Smooth muscle cell (in vitro differentiated cells): ENCODE data around the gene ARHGAP10. TPM values are rescaled to one million over a fixed set of nuclear protein-coding genes. Genes with fewer than 3 reads are reported as not detected.

Experiments
- DNase-seq: peaks from one replicate; lab custom pipeline; 2025; ENCODE audit not compliant: unreplicated experiment; lab: John Stamatoyannopoulos, UW
- H2AFZ ChIP-seq: fragments of 200-600 bp; sonication (generic); 2 replicates; pipeline ENCODE4 v1.6.0; 2016; ENCODE audit warnings: antibody characterized with exemption, low read depth, mild to moderate bottlenecking
- H3F3A ChIP-seq: fragments of 200-600 bp; sonication (generic); 2 replicates; pipeline ENCODE4 v1.6.0; 2017; ENCODE audit warnings: antibody characterized with exemption, low read depth
- H3K27ac ChIP-seq: fragments of 200-600 bp; sonication (generic); 2 replicates; pipeline ENCODE4 v1.5.1; 2016; ENCODE audit warnings: low read depth, mild to moderate bottlenecking
- H3K27me3 ChIP-seq: fragments of 200-600 bp; sonication (generic); 2 replicates; pipeline ENCODE4 v1.6.1; 2016; ENCODE audit warnings: low read depth, mild to moderate bottlenecking
- H3K36me3 ChIP-seq: fragments of 200-600 bp; sonication (generic); 2 replicates; pipeline ENCODE4 v1.5.1; 2016; ENCODE audit warnings: low read depth
- H3K4me1 ChIP-seq: fragments of 200-600 bp; sonication (generic); 2 replicates; pipeline ENCODE4 v1.5.1; 2016; ENCODE audit warnings: low read depth
- H3K4me2 ChIP-seq: fragments of 200-600 bp; sonication (generic); 2 replicates; pipeline ENCODE4 v1.6.0; 2016; ENCODE audit warnings: mild to moderate bottlenecking
- H3K4me3 ChIP-seq: fragments of 200-600 bp; sonication (generic); 2 replicates; pipeline ENCODE4 v1.5.1; 2016; ENCODE audit warnings: mild to moderate bottlenecking
- H3K79me2 ChIP-seq: fragments of 200-600 bp; sonication (generic); 2 replicates; pipeline ENCODE4 v1.6.0; 2016; ENCODE audit warnings: low read depth, mild to moderate bottlenecking
- H3K9ac ChIP-seq: fragments of 200-600 bp; sonication (generic); 2 replicates; pipeline ENCODE4 v1.6.0; 2016; ENCODE audit warnings: low read depth
- H3K9me3 ChIP-seq: fragments of 200-600 bp; sonication (generic); replicated peaks from 2 replicates; pipeline ENCODE4 v1.5.1; 2016; ENCODE audit warnings: low read depth
- H4K20me1 ChIP-seq: fragments of 200-600 bp; sonication (generic); 2 replicates; pipeline ENCODE4 v1.6.0; 2016; ENCODE audit warnings: low read depth
- WGBS: methylation state at CpG from one replicate; pipeline ENCODE4 v1.1.7; 2016; ENCODE audit warnings: low lambda C conversion rate; 5-methylcytosine and 5-hydroxymethylcytosine counted together
- polyA plus RNA-seq: library from polyadenylated mRNA; unstranded; fragments of >200 nt; fragmentation: Nextera tagmentation; extraction: Ambion mirVana; gene quantifications from 2 replicates; pipeline ENCODE4 v1.2.1, GENCODE V29; 2016
- total RNA-seq: library from RNA; depleted of rRNA; stranded (reverse); fragments of >200 nt; gene quantifications from 2 replicates; pipeline ENCODE4 v1.2.3, GENCODE V29; 2014
- TF ChIP-seq, protein P1 (sequence below): fragments of 200-600 bp; sonication (generic); IDR thresholded peaks from 2 replicates; pipeline ENCODE4 v1.5.1; 2017; ENCODE audit warnings: borderline replicate concordance, mild to moderate bottlenecking, antibody characterized with exemption; ENCODE audit not compliant: insufficient read depth, poor library complexity, severe bottlenecking

ARHGAP10 gene
- total and polyA plus RNA-seq, 2 experiments from 2014 or later: 6.2 to 11.6 TPM

GRCh38 chr4:147735413-147736301 is 3.8 kb downstream of the ARHGAP10 start:
- Histone ChIP-seq H4K20me1 (peaks cover 10% of the 10 kb centered on the region), H3F3A (no peaks in the 10 kb centered on the region), H3K9me3 (no peaks in the 10 kb centered on the region), H3K4me2 (peak overlapping the region; percentile 70), H3K27me3 (no peaks in the 10 kb centered on the region), H3K36me3 (no peaks in the 10 kb centered on the region), H3K9ac (peak overlapping the region; percentile 54), H3K79me2 (peaks cover 68% of the 10 kb centered on the region), H3K4me1 (peaks cover 30% of the 10 kb centered on the region), H3K27ac (peak overlapping the region; percentile 85), H2AFZ (no peak overlapping the region), H3K4me3 (peak overlapping the region; percentile 15)
- DNase-seq: no peak
- TF ChIP-seq, protein P1, sequence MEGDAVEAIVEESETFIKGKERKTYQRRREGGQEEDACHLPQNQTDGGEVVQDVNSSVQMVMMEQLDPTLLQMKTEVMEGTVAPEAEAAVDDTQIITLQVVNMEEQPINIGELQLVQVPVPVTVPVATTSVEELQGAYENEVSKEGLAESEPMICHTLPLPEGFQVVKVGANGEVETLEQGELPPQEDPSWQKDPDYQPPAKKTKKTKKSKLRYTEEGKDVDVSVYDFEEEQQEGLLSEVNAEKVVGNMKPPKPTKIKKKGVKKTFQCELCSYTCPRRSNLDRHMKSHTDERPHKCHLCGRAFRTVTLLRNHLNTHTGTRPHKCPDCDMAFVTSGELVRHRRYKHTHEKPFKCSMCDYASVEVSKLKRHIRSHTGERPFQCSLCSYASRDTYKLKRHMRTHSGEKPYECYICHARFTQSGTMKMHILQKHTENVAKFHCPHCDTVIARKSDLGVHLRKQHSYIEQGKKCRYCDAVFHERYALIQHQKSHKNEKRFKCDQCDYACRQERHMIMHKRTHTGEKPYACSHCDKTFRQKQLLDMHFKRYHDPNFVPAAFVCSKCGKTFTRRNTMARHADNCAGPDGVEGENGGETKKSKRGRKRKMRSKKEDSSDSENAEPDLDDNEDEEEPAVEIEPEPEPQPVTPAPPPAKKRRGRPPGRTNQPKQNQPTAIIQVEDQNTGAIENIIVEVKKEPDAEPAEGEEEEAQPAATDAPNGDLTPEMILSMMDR: no peak
- WGBS: 49% methylated on average over 6 of the region's 6 CpGs

GRCh38 chr4:147736458-147736857 is 4.6 kb downstream of the ARHGAP10 start:
- Histone ChIP-seq H3K9me3 (no peaks in the 10 kb centered on the region), H3K36me3 (no peaks in the 10 kb centered on the region), H3K27me3 (no peaks in the 10 kb centered on the region), H3K4me2 (peak overlapping the region; percentile 70), H3K4me1 (peaks cover 38% of the 10 kb centered on the region), H2AFZ (no peak overlapping the region), H3K9ac (no peak overlapping the region), H3K4me3 (no peak overlapping the region), H3F3A (peaks cover 3% of the 10 kb centered on the region), H3K27ac (peak overlapping the region; percentile 85), H3K79me2 (peaks cover 68% of the 10 kb centered on the region), H4K20me1 (peaks cover 10% of the 10 kb centered on the region)
- WGBS: 49% methylated on average over 3 of the region's 3 CpGs
- TF ChIP-seq, protein P1: no peak
- no peak for DNase-seq

GRCh38 chr4:147737623-147738022 is 5.7 kb downstream of the ARHGAP10 start:
- Histone ChIP-seq H3K27me3 (no peaks in the 10 kb centered on the region), H3K4me2 (no peak overlapping the region), H4K20me1 (peaks cover 10% of the 10 kb centered on the region), H3F3A (peaks cover 6% of the 10 kb centered on the region), H3K36me3 (no peaks in the 10 kb centered on the region), H3K9me3 (no peaks in the 10 kb centered on the region), H3K4me1 (peaks cover 39% of the 10 kb centered on the region), H3K4me3 (no peak overlapping the region), H3K9ac (no peak overlapping the region), H3K79me2 (peaks cover 70% of the 10 kb centered on the region), H2AFZ (no peak overlapping the region), H3K27ac (no peak overlapping the region)
- DNase-seq: no peak
- 67% methylated on average over 2 of the region's 2 CpGs for WGBS
- TF ChIP-seq, protein P1: no peak
